Activated CD8-positive, alpha-beta memory T cell treated with anti-CD3 and anti-CD28 coated beads, Interleukin-2, amount 10 ng/mL, durations not matched to agents 7 days and 5 days (primary cell): ENCODE results near the gene OR56B1. TPM values are rescaled to one million over a fixed set of nuclear protein-coding genes. Genes with fewer than 3 reads are reported as not detected.
"Not testable (repeated sequence)": the region's sequence is repeated elsewhere in the genome, so short reads cannot be mapped to it uniquely, and the experiment has no call there.

Source experiments
- ATAC-seq: fragments of 150-1000 bp; cut with Tn5 transposase; one replicate; pipeline ENCODE4 v1.10.0; 2021; ENCODE audit warnings: moderate library complexity
- CTCF ChIA-PET: fragments of 350-600 bp; sonication (Branson Sonifier 250); formaldehyde crosslinking; loops from one replicate; lab custom pipeline; 2021; ENCODE audit warnings: antibody characterized with exemption; lab: Charles Lee
- DNase-seq: peaks from one replicate; pipeline ENCODE4 v3.0.0-alpha.2; 2020
- H3K27ac Mint-ChIP-seq: one replicate; pipeline ENCODE4 v1.8.0; 2021; ENCODE audit warnings: mild to moderate bottlenecking, mixed read lengths
- H3K27me3 Mint-ChIP-seq: one replicate; pipeline ENCODE4 v1.8.0; 2021; ENCODE audit warnings: mixed read lengths
- H3K36me3 Mint-ChIP-seq: one replicate; pipeline ENCODE4 v1.8.0; 2021; ENCODE audit warnings: mild to moderate bottlenecking, mixed read lengths
- H3K4me1 Mint-ChIP-seq: one replicate; pipeline ENCODE4 v1.8.0; 2021; ENCODE audit warnings: mixed read lengths
- H3K4me3 Mint-ChIP-seq: one replicate; pipeline ENCODE4 v1.8.0; 2021; ENCODE audit warnings: mild to moderate bottlenecking, moderate library complexity, mixed read lengths
- H3K9me3 Mint-ChIP-seq: one replicate; pipeline ENCODE4 v1.8.0; 2022; ENCODE audit warnings: low read depth, mixed read lengths
- total RNA-seq, 2 experiments: library from RNA; stranded (reverse); gene quantifications; one replicate each; pipeline ENCODE4 v1.2.3, GENCODE V29; 2021

Gene OR56B1
- total RNA-seq, 2 experiments from 2014 or later, result 0.28 to 0.41 TPM

GRCh38 chr11:5701055-5701577, 35.1 kb upstream of the OR56B1 start:
- CTCF ChIA-PET, result interaction anchor here (2.3 kb wide), 1 partner anchor 16 kb away, joined by 8 read pairs; the partner anchor contains the start of gene TRIM5

DNA sequence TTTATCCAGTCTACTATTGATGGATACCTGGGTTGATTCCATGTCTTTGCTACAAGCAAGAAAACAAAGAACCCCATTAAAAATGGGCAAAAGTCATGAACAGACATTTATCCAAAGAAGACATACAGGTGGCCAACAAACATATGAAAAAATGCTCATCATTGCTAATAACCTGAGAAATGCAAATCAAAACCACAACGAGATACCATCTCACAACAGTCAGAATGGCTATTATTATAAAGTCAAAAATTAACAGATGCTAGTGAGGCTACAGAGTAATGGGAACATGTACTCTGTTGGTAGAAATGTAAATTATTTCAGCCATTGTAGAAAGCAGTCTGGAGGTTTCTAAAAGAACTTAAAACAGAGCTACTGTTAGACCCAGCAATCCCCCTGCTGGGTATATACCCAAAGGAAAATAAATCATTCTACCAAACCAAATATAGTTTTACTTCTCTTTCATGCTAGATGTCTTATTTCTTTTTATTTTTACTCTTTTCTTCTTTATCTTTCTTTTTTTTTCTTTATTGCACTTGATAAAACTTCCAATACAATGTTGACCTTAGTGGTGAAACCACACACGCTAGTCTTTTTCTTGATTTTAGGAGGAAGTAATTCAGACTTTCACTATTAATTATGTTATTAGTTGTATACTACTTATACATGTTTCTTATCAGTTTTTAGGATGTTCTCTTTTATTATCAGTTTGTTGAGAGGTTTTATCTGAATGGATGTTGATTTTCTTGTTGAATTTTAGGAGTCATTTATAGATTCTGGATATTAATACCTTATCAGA, 32.3 kb upstream of the OR56B1 start:
- H3K27me3 Mint-ChIP-seq, result no peaks in the 10 kb centered on the region
- peaks cover 71% of the 10 kb centered on the region for H3K36me3 Mint-ChIP-seq
- H3K4me3 Mint-ChIP-seq, result no peak overlapping the region
- no peak for DNase-seq
- peaks cover 37% of the 10 kb centered on the region for H3K4me1 Mint-ChIP-seq
- ATAC-seq, result no peak
- H3K9me3 Mint-ChIP-seq, result no peaks in the 10 kb centered on the region
- CTCF ChIA-PET, result interaction anchor here (0.9 kb wide), 1 partner anchor 20 kb away, joined by 3 read pairs; no protein-coding TSS in a partner anchor
- no peak overlapping the region for H3K27ac Mint-ChIP-seq

More at GRCh38 chr11:5701055-5701577, 35.1 kb upstream of the OR56B1 start:
- Mint-ChIP-seq H3K9me3 (no peaks in the 10 kb centered on the region), H3K4me3 (no peak overlapping the region), H3K4me1 (peaks cover 42% of the 10 kb centered on the region), H3K27me3 (no peaks in the 10 kb centered on the region), H3K36me3 (peaks cover 78% of the 10 kb centered on the region), H3K27ac (no peak overlapping the region)
- DNase-seq (no peak), ATAC-seq (no peak)

DNA sequence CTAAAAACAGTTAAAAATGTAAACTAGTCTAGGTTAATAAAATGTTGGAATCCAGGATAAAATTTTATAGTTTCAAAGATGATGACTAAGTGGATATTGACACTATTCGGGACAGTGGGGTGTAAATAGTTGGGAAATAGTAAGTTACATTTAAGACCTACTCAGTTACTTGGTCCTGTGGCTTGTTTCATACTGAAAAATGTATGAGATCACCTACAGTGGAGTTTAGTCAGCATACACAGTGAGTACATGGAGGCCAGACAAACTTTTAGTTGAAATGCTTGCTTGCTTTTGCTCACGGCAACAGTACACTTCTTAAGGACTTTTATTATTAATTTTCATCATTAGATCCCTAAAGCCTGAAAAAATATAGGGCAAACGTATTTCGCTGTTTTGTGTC, 30.6 kb upstream of the OR56B1 start:
- no peaks in the 10 kb centered on the region for H3K27me3 Mint-ChIP-seq
- H3K4me1 Mint-ChIP-seq, result peaks cover 31% of the 10 kb centered on the region
- no peak for DNase-seq
- H3K4me3 Mint-ChIP-seq, result no peak overlapping the region
- ATAC-seq, result no peak
- CTCF ChIA-PET, result interaction anchor here (0.7 to 1.0 kb wide), 3 partner anchors 8 to 24 kb away, joined by 3 read pairs; no protein-coding TSS in a partner anchor
- no peak overlapping the region for H3K27ac Mint-ChIP-seq
- peaks cover 70% of the 10 kb centered on the region for H3K36me3 Mint-ChIP-seq
- H3K9me3 Mint-ChIP-seq, result no peaks in the 10 kb centered on the region

DNA sequence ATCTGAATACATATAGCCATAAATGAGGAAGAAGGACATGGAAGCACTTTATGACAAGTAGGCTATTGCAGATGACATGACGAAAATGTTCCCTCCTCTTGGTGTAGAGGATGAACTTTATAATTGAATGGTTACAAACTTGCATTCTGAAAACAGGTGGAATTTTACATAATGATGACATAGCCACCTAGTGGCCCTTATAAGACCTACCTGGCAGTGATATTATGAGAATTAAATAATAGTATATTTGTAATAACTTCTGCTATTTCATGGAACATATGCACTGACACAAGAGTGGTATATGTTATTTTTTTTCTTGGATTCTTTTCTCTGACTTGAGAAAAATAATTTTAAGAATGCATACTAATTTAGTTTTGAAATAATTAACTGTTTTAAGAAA, 23.7 kb upstream of the OR56B1 start:
- Mint-ChIP-seq H3K9me3 (no peaks in the 10 kb centered on the region), H3K4me1 (peaks cover 9% of the 10 kb centered on the region), H3K27me3 (no peaks in the 10 kb centered on the region), H3K27ac (no peak overlapping the region), H3K4me3 (no peak overlapping the region), H3K36me3 (peaks cover 30% of the 10 kb centered on the region)
- CTCF ChIA-PET, result interaction anchor here (0.9 to 2.0 kb wide), 3 partner anchors 24 to 33 kb away, joined by 3 to 7 read pairs (median 3); partner anchors contain the start of genes OR56B1 and TRIM5
- ATAC-seq (peak; percentile 39), DNase-seq (no peak)

DNA sequence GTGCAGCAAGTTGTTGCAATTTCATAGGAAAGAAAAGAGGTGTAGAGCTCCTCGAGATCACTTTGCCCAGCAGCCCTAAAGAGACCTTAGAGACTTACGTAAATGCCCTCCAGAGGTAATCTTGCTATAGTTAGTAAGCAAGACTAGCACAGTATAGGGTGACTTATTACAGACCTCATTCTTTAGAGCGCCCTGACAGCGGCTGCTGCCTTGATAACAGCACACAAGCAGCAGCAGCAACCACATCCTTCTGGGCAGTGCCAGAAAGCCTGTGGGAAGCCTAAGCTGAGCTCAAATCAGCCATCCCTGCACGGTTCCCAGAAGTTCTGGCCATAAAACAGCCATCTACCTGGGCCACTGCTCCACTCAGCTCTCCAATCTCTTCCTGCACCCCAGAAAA, 22.6 kb upstream of the OR56B1 start:
- H3K4me1 Mint-ChIP-seq, result peaks cover 5% of the 10 kb centered on the region
- no peaks in the 10 kb centered on the region for H3K27me3 Mint-ChIP-seq
- no peak overlapping the region for H3K4me3 Mint-ChIP-seq
- H3K36me3 Mint-ChIP-seq, result peaks cover 24% of the 10 kb centered on the region
- CTCF ChIA-PET, result interaction anchor here (1.2 to 2.0 kb wide), 2 partner anchors 9 to 29 kb away, joined by 3 to 7 read pairs; partner anchors contain the start of gene TRIM5
- no peaks in the 10 kb centered on the region for H3K9me3 Mint-ChIP-seq
- no peak for DNase-seq
- ATAC-seq, result no peak
- no peak overlapping the region for H3K27ac Mint-ChIP-seq

DNA sequence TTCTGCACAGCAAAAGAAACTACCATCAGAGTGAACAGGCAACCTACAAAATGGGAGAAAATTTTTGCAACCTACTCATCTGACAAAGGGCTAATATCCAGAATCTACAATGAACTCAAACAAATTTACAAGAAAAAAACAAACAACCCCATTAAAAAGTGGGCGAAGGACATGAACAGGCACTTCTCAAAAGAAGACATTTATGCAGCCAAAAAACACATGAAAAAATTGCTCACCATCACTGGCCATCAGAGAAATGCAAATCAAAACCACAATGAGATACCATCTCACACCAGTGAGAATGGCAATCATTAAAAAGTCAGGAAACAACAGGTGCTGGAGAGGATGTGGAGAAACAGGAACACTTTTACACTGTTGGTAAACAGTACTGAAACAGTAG, 19.7 kb upstream of the OR56B1 start:
- H3K27me3 Mint-ChIP-seq, H3K36me3 Mint-ChIP-seq, H3K4me3 Mint-ChIP-seq, H3K9me3 Mint-ChIP-seq, ATAC-seq, DNase-seq, H3K27ac Mint-ChIP-seq, CTCF ChIA-PET: not testable (repeated sequence)
- peaks cover 14% of the 10 kb centered on the region for H3K4me1 Mint-ChIP-seq

- no peak overlapping the region for H3K27ac Mint-ChIP-seq
- H3K4me3 Mint-ChIP-seq, result no peak overlapping the region
- ATAC-seq (peak; percentile 33), DNase-seq (peak; percentile 46)
- peaks cover 9% of the 10 kb centered on the region for H3K4me1 Mint-ChIP-seq
- H3K27me3 Mint-ChIP-seq, result peaks cover 3% of the 10 kb centered on the region
- no peaks in the 10 kb centered on the region for H3K9me3 Mint-ChIP-seq
- CTCF ChIA-PET, result interaction anchor here (1.1 kb wide), 1 partner anchor 244 kb away, joined by 3 read pairs; no protein-coding TSS in a partner anchor
- peaks cover 6% of the 10 kb centered on the region for H3K36me3 Mint-ChIP-seq
Measured at GRCh38 chr11:5719703-5720495, 16.3 kb upstream of the OR56B1 start.

GRCh38 chr11:5722622-5723021, 13.6 kb upstream of the OR56B1 start:
- CTCF ChIA-PET, result no interaction called here
- no peaks in the 10 kb centered on the region for H3K9me3 Mint-ChIP-seq

DNA sequence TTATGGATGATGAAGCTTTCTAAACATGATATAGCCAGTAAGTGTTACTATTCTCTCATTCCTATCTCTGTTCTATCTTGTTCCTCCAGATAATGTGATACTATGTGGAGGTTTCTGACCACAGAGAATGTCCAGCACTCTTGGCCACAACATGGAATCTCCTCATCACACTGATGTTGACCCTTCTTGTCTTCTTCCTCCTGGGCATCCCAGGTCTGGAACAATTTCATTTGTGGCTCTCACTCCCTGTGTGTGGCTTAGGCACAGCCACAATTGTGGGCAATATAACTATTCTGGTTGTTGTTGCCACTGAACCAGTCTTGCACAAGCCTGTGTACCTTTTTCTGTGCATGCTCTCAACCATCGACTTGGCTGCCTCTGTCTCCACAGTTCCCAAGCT, 9.9 kb upstream of the OR56B1 start:
- no peaks in the 10 kb centered on the region for H3K36me3 Mint-ChIP-seq
- no peak overlapping the region for H3K27ac Mint-ChIP-seq
- CTCF ChIA-PET, result interaction anchor here (0.8 kb wide), 1 partner anchor 85 kb away, joined by 3 read pairs; no protein-coding TSS in a partner anchor
- no peak overlapping the region for H3K4me3 Mint-ChIP-seq
- no peak for DNase-seq
- H3K4me1 Mint-ChIP-seq, result no peaks in the 10 kb centered on the region
- no peak for ATAC-seq
- H3K27me3 Mint-ChIP-seq, result peaks cover 3% of the 10 kb centered on the region
- no peaks in the 10 kb centered on the region for H3K9me3 Mint-ChIP-seq

More at GRCh38 chr11:5722622-5723021, 13.6 kb upstream of the OR56B1 start:
- DNase-seq, result no peak
- Mint-ChIP-seq H3K4me1 (peaks cover 9% of the 10 kb centered on the region), H3K27ac (no peak overlapping the region), H3K4me3 (no peak overlapping the region), H3K36me3 (peaks cover 2% of the 10 kb centered on the region), H3K27me3 (peaks cover 3% of the 10 kb centered on the region)
- no peak for ATAC-seq

- DNase-seq, result no peak
- no peaks in the 10 kb centered on the region for H3K36me3 Mint-ChIP-seq
- no peaks in the 10 kb centered on the region for H3K4me1 Mint-ChIP-seq
- no peaks in the 10 kb centered on the region for H3K27me3 Mint-ChIP-seq
- ATAC-seq, result no peak
- H3K9me3 Mint-ChIP-seq, result no peaks in the 10 kb centered on the region
- no peak overlapping the region for H3K4me3 Mint-ChIP-seq
- no peak overlapping the region for H3K27ac Mint-ChIP-seq
- CTCF ChIA-PET, result no interaction called here
Measured at GRCh38 chr11:5727691-5728090, 8.6 kb upstream of the OR56B1 start.

DNA sequence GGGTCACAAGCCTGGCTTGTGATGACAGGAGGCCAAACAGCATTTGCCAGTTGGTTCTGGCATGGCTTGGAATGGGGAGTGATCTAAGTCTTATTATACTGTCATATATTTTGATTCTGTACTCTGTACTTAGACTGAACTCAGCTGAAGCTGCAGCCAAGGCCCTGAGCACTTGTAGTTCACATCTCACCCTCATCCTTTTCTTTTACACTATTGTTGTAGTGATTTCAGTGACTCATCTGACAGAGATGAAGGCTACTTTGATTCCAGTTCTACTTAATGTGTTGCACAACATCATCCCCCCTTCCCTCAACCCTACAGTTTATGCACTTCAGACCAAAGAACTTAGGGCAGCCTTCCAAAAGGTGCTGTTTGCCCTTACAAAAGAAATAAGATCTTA, 843 bp downstream of the OR56B1 start:
- Mint-ChIP-seq H3K9me3 (no peaks in the 10 kb centered on the region), H3K27me3 (peaks cover 3% of the 10 kb centered on the region), H3K4me3 (no peak overlapping the region), H3K4me1 (no peaks in the 10 kb centered on the region), H3K27ac (no peak overlapping the region), H3K36me3 (no peaks in the 10 kb centered on the region)
- DNase-seq, result no peak
- CTCF ChIA-PET, result interaction anchor here (1.2 kb wide), 1 partner anchor 24 kb away, joined by 3 read pairs; a partner anchor contains a TSS
- no peak for ATAC-seq

- DNase-seq (no peak), ATAC-seq (no peak)
- Mint-ChIP-seq H3K27me3 (peaks cover 8% of the 10 kb centered on the region), H3K36me3 (no peaks in the 10 kb centered on the region), H3K4me3 (no peak overlapping the region), H3K4me1 (no peaks in the 10 kb centered on the region), H3K9me3 (no peaks in the 10 kb centered on the region), H3K27ac (no peak overlapping the region)
- CTCF ChIA-PET, result interaction anchor here (1.2 kb wide), 1 partner anchor 23 kb away, joined by 3 read pairs; a partner anchor contains a TSS
Measured at GRCh38 chr11:5737670-5738392, 1.6 kb downstream of the OR56B1 start.
